ENCODE data around the gene LAMB3.
A peak's percentile ranks its signal among the peaks of the same experiment; 100 is the strongest.

The LAMB3 gene

GRCh38 chr1:209667708-209668107 is 15.5 kb upstream of the LAMB3 start:
- POLR2A ChIA-PET = no interaction called here
- CTCF ChIA-PET = interaction anchor here (2.1 kb wide), 1 partner anchor 22 kb away, joined by 5 read pairs; no protein-coding TSS in a partner anchor
- DNase-seq (ENCODE audit: extremely low spot score) = no peak
- TF ChIP-seq CTCF (IDR thresholded peaks at IDR 0.05; ENCODE audit: control extremely low read depth, extremely low read depth, low read depth, missing control alignments) = no peak

- ChIA-PET CTCF (interaction anchor here (2.1 kb wide), 1 partner anchor 22 kb away, joined by 5 read pairs; no protein-coding TSS in a partner anchor), POLR2A (no interaction called here)
- no peak for TF ChIP-seq CTCF (IDR thresholded peaks at IDR 0.05; ENCODE audit: control extremely low read depth, extremely low read depth, low read depth, missing control alignments)
- DNase-seq (ENCODE audit: extremely low spot score) = no peak
These were observed 14.9 kb upstream of the LAMB3 start for GRCh38 chr1:209667103-209667502.

- no peak for TF ChIP-seq CTCF (IDR thresholded peaks at IDR 0.05; ENCODE audit: control extremely low read depth, extremely low read depth, low read depth, missing control alignments)
- POLR2A ChIA-PET = no interaction called here
- CTCF ChIA-PET = interaction anchor here (0.8 to 1.7 kb wide), 4 partner anchors 10 to 17 kb away, joined by 3 to 6 read pairs (median 3); partner anchors contain the start of gene G0S2
- no peak for DNase-seq (ENCODE audit: extremely low spot score)
These were observed 10.7 kb upstream of the LAMB3 start for GRCh38 chr1:209662879-209663327.

GRCh38 chr1:209661071-209661470 is 8.8 kb upstream of the LAMB3 start:
- ChIA-PET CTCF (interaction anchor here (0.8 to 3.3 kb wide), 4 partner anchors 10 to 32 kb away, joined by 3 to 14 read pairs (median 4); no protein-coding TSS in a partner anchor), POLR2A (no interaction called here)
- DNase-seq (ENCODE audit: extremely low spot score) = no peak
- no peak for TF ChIP-seq CTCF (IDR thresholded peaks at IDR 0.05; ENCODE audit: control extremely low read depth, extremely low read depth, low read depth, missing control alignments)

- TF ChIP-seq CTCF (IDR thresholded peaks at IDR 0.05; ENCODE audit: control extremely low read depth, extremely low read depth, low read depth, missing control alignments) = no peak
- ChIA-PET CTCF (interaction anchor here (3.3 kb wide), 1 partner anchor 33 kb away, joined by 14 read pairs; no protein-coding TSS in a partner anchor), POLR2A (no interaction called here)
- DNase-seq (ENCODE audit: extremely low spot score) = peak; percentile 55
These were observed 7.7 kb upstream of the LAMB3 start for GRCh38 chr1:209659909-209660308.

- CTCF ChIA-PET = interaction anchor here (1.5 to 2.2 kb wide), 2 partner anchors 81 to 165 kb away, joined by 3 to 5 read pairs; no protein-coding TSS in a partner anchor
- no peak for DNase-seq (ENCODE audit: extremely low spot score)
- no peak for TF ChIP-seq CTCF (IDR thresholded peaks at IDR 0.05; ENCODE audit: control extremely low read depth, extremely low read depth, low read depth, missing control alignments)
- POLR2A ChIA-PET = no interaction called here
These were observed 5.7 kb upstream of the LAMB3 start for GRCh38 chr1:209657918-209658317.
